Measurements from ENCODE around the gene ITGA11. TPM values are rescaled to one million over a fixed set of nuclear protein-coding genes. Genes with fewer than 3 reads are reported as not detected.

ITGA11 gene
- total and polyA plus RNA-seq, 2 of the 4 experiments (the other 2 are of a cell fraction): 4.1 to 6.6 TPM

- no peak for TF ChIP-seq FOS (IDR thresholded peaks at IDR 0.05; ENCODE audit: low read depth, low read length)
- no peak for TF ChIP-seq RFX5 (IDR thresholded peaks at IDR 0.05; ENCODE audit: low read depth, low read length)
- TF ChIP-seq BHLHE40 (IDR thresholded peaks at IDR 0.05; ENCODE audit: low read depth, low read length): no peak
- TF ChIP-seq MAZ (IDR thresholded peaks at IDR 0.05; ENCODE audit: borderline replicate concordance, low read depth, low read length): no peak
- TF ChIP-seq, protein P1, sequence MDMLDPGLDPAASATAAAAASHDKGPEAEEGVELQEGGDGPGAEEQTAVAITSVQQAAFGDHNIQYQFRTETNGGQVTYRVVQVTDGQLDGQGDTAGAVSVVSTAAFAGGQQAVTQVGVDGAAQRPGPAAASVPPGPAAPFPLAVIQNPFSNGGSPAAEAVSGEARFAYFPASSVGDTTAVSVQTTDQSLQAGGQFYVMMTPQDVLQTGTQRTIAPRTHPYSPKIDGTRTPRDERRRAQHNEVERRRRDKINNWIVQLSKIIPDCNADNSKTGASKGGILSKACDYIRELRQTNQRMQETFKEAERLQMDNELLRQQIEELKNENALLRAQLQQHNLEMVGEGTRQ (IDR thresholded peaks at IDR 0.05; ENCODE audit: low read depth, low read length): no peak
- no peak for TF ChIP-seq MAFK (IDR thresholded peaks at IDR 0.05; ENCODE audit: low read depth, low read length)
- H3K79me1 ChIP-seq (ENCODE audit: low read depth in 1 of 2, low read length in 2 of 2): peaks cover 26 to 63% of the 10 kb centered on the region in 2 experiments
- ATAC-seq (ENCODE audit: low read depth): no peak
- POLR2A ChIA-PET (ENCODE audit: unreplicated experiment): no interaction called here
- DNase-seq: no peak
- no peak overlapping the region for H4K5ac ChIP-seq (ENCODE audit: low read depth, low read length)
- BruUV-seq (replicated peaks): no TSS peak
- no peak overlapping the region for H2BK15ac ChIP-seq (ENCODE audit: low read depth, low read length)
- intact Hi-C loops (cut with micrococcal nuclease): no loop called here
- H3K18ac ChIP-seq (ENCODE audit: low read depth, low read length): no peak overlapping the region
- no peaks in the 10 kb centered on the region for H3K27me3 ChIP-seq (ENCODE audit: control insufficient read depth, insufficient read depth, low read length)
- H2BK5ac ChIP-seq (ENCODE audit: low read depth, low read length, poor library complexity, severe bottlenecking): no peak overlapping the region
- H2AFZ ChIP-seq (replicated peaks; ENCODE audit: low read length, poor library complexity): no peak overlapping the region
- no peak overlapping the region for H3K9ac ChIP-seq (ENCODE audit: low read depth, low read length)
- H3K4me2 ChIP-seq (ENCODE audit: low read depth, low read length): no peak overlapping the region
- H3K4me3 ChIP-seq (ENCODE audit: insufficient read depth, low read depth, low read length): no peak overlapping the region
- no peak overlapping the region for H3K27ac ChIP-seq (ENCODE audit: insufficient read depth, low read length)
- no peaks in the 10 kb centered on the region for H3K9me3 ChIP-seq (ENCODE audit: control insufficient read depth, insufficient read depth, low read length)
- peaks cover 15% of the 10 kb centered on the region for H3K36me3 ChIP-seq (ENCODE audit: control insufficient read depth, insufficient read depth, low read length)
- H3K4ac ChIP-seq (ENCODE audit: low read depth, low read length): no peak overlapping the region
- no peak overlapping the region for H4K8ac ChIP-seq (ENCODE audit: low read depth in 2 of 2, low read length in 2 of 2)
- CTCF ChIA-PET: no interaction called here
- no peak overlapping the region for H3K14ac ChIP-seq (replicated peaks; ENCODE audit: low read depth, low read length)
- in situ Hi-C loops (cut with MboI; ENCODE audit: low sequenced_read_pairs): no loop called here
- H3K23ac ChIP-seq (ENCODE audit: low read depth, low read length): 0 out of 2 replicates have a peak overlapping the region, but pooled peaks have one; percentile 5
- 72% methylated on average over 3 of the region's 8 CpGs; no CpG with 5 or more reads in 1 of the 2 experiments for WGBS, 2 experiments (ENCODE audit: extremely low coverage in 2 of 2, insufficient read length in 1 of 2)
- dilution Hi-C loops (cut with HindIII; ENCODE audit: low sequenced_read_pairs, unreplicated experiment): no loop called here
- no peak overlapping the region for H3K56ac ChIP-seq (ENCODE audit: extremely low read depth, insufficient read depth, low read length)
- H2BK120ac ChIP-seq (ENCODE audit: low read depth, low read length): no peak overlapping the region
- no peak overlapping the region for H4K91ac ChIP-seq (ENCODE audit: insufficient read depth, low read depth, low read length)
- peaks cover 8% of the 10 kb centered on the region for H3K4me1 ChIP-seq (ENCODE audit: control insufficient read depth, insufficient read depth, low read length)
- H3K9me1 ChIP-seq (ENCODE audit: insufficient read depth, low read length): peaks cover 11% of the 10 kb centered on the region
- H2BK20ac ChIP-seq (ENCODE audit: low read depth, low read length): no peak overlapping the region
- H4K20me1 ChIP-seq (ENCODE audit: insufficient read depth, low read length): peaks cover 73% of the 10 kb centered on the region
- H2AK9ac ChIP-seq (replicated peaks; ENCODE audit: low read depth, low read length, poor library complexity): no peak overlapping the region
- no peak overlapping the region for H2AK5ac ChIP-seq (ENCODE audit: low read depth, low read length)
These were observed 141.2 kb downstream of the ITGA11 start for GRCh38 chr15:68290715-68291114.

Measured in IMR-90 (cell line).